Caco-2 (cell line): ENCODE measurements around the gene NCR1. TPM values are rescaled to one million over a fixed set of nuclear protein-coding genes. Genes with fewer than 3 reads are reported as not detected.

Experiments
- BruUV-seq: library from RNA; stranded (reverse); fragments of 400-500 nt; replicated peaks from 2 replicates; lab custom pipeline; 2021; lab: Mats Ljungman, UMichigan
- CTCF ChIA-PET: fragments of 300-600 bp; sonication (Branson Sonifier 250); formaldehyde crosslinking; loops from one replicate; lab custom pipeline; 2022; ENCODE audit warnings: antibody characterized with exemption; lab: Charles Lee
- POLR2A ChIA-PET: fragments of 300-600 bp; sonication (Branson Sonifier 250); formaldehyde crosslinking; loops from one replicate; lab custom pipeline; 2022; ENCODE audit warnings: antibody characterized with exemption; lab: Charles Lee
- DNase-seq, 2 experiments: peaks; one replicate each; pipeline versions ENCODE4 v3.0.0 to v3.0.0-alpha.2; 2020 to 2022
- H3K27me3 ChIP-seq: replicated peaks from 2 replicates; pipeline ENCODE4 v1.6.0; 2011; ENCODE audit warnings: low read length; ENCODE audit not compliant: control insufficient read depth, insufficient read depth
- H3K36me3 ChIP-seq: 2 replicates; pipeline ENCODE4 v1.5.1; 2011; ENCODE audit warnings: low read length; ENCODE audit not compliant: control insufficient read depth, insufficient read depth
- H3K4me1 ChIP-seq: fragments of 250-450 bp; sonication (Bioruptor Pico); 2 replicates; pipeline ENCODE4 v1.5.1; 2020; ENCODE audit warnings: mild to moderate bottlenecking
- H3K4me3 ChIP-seq: 2 replicates; pipeline ENCODE4 v1.5.1; 2011; ENCODE audit warnings: low read depth, mild to moderate bottlenecking, control low read depth, low read length
- H3K9me3 ChIP-seq: fragments of 250-450 bp; sonication (Bioruptor Pico); 2 replicates; pipeline ENCODE4 v1.5.1; 2020; ENCODE audit warnings: mild to moderate bottlenecking, moderate library complexity
- H3K27ac Mint-ChIP-seq: one replicate; pipeline ENCODE4 v1.8.0; 2022; ENCODE audit warnings: mixed read lengths; ENCODE audit not compliant: unreplicated experiment
- H3K27me3 Mint-ChIP-seq: one replicate; pipeline ENCODE4 v1.8.0; 2022; ENCODE audit warnings: mixed read lengths; ENCODE audit not compliant: insufficient read depth, unreplicated experiment
- H3K36me3 Mint-ChIP-seq: one replicate; pipeline ENCODE4 v1.8.0; 2022; ENCODE audit warnings: mild to moderate bottlenecking, mixed read lengths; ENCODE audit not compliant: insufficient read depth, unreplicated experiment
- H3K4me1 Mint-ChIP-seq: one replicate; pipeline ENCODE4 v1.8.0; 2022; ENCODE audit warnings: low read depth, mixed read lengths; ENCODE audit not compliant: unreplicated experiment
- H3K4me3 Mint-ChIP-seq: one replicate; pipeline ENCODE4 v1.8.0; 2022; ENCODE audit warnings: mild to moderate bottlenecking, moderate library complexity, mixed read lengths; ENCODE audit not compliant: unreplicated experiment
- H3K9me3 Mint-ChIP-seq: one replicate; pipeline ENCODE4 v1.8.0; 2022; ENCODE audit warnings: mixed read lengths; ENCODE audit not compliant: unreplicated experiment
- intact Hi-C: fragments of 100-400 bp; cut with micrococcal nuclease; formaldehyde crosslinking; loops from one replicate; pipeline ENCODE4 v1.10.0; 2022; ENCODE audit not compliant: unreplicated experiment
- total RNA-seq: library from RNA; stranded (reverse); gene quantifications from 2 replicates; pipeline ENCODE4 v1.2.3, GENCODE V29; 2022
- TF ChIP-seq, protein P1 (sequence below), 2 experiments: fragments of 200-600 bp in 1 of 2; IDR thresholded peaks; 1 replicate in 1 of 2; 2 replicates in 1 of 2; pipeline versions ENCODE4 v1.5.1 to v1.8.0; 2011 to 2022; ENCODE audit warnings: antibody characterized with exemption in 1 of 2, control low read depth in 1 of 2, inconsistent platforms in 1 of 2, low read depth in 1 of 2, low read length in 1 of 2, mild to moderate bottlenecking in 1 of 2, moderate library complexity in 1 of 2; ENCODE audit not compliant: insufficient read depth in 1 of 2, severe bottlenecking in 1 of 2, unreplicated experiment in 1 of 2

The NCR1 gene
- total RNA-seq, 1 experiment from 2014 or later = 0.91 TPM

DNA sequence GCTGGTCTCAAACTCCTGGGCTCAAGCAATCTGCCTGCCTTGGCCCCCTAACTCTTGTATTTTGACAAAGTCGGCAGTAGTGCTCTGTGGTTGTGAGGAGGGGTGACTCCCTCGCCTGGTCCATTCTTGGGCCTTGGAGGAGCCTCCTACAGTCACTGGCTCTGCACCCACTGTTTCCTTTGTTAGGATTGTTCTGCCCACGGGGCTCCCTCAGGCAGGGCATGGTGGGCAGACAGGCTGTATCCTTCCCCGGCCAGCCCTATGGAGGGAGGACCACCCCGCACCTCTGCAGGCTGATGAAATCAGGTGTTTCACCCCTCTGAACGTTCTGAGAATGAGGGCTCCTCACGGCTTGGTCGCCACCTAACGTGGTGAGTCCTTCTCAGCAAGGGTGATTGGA lies 22.7 kb upstream of the NCR1 start:
- H3K4me1 ChIP-seq = no peaks in the 10 kb centered on the region
- H3K36me3 ChIP-seq = no peaks in the 10 kb centered on the region
- Mint-ChIP-seq H3K27me3 (peaks cover 14% of the 10 kb centered on the region), H3K27ac (no peak overlapping the region), H3K9me3 (no peaks in the 10 kb centered on the region), H3K4me3 (no peak overlapping the region), H3K36me3 (no peaks in the 10 kb centered on the region), H3K4me1 (no peaks in the 10 kb centered on the region)
- no peak overlapping the region for H3K4me3 ChIP-seq
- no TSS peak for BruUV-seq
- ChIA-PET CTCF (no interaction called here), POLR2A (no interaction called here)
- DNase-seq = no peak
- TF ChIP-seq, protein P1, sequence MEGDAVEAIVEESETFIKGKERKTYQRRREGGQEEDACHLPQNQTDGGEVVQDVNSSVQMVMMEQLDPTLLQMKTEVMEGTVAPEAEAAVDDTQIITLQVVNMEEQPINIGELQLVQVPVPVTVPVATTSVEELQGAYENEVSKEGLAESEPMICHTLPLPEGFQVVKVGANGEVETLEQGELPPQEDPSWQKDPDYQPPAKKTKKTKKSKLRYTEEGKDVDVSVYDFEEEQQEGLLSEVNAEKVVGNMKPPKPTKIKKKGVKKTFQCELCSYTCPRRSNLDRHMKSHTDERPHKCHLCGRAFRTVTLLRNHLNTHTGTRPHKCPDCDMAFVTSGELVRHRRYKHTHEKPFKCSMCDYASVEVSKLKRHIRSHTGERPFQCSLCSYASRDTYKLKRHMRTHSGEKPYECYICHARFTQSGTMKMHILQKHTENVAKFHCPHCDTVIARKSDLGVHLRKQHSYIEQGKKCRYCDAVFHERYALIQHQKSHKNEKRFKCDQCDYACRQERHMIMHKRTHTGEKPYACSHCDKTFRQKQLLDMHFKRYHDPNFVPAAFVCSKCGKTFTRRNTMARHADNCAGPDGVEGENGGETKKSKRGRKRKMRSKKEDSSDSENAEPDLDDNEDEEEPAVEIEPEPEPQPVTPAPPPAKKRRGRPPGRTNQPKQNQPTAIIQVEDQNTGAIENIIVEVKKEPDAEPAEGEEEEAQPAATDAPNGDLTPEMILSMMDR (IDR thresholded peaks at IDR 0.05; ENCODE audit: insufficient read depth in 1 of 2, low read depth in 1 of 2, low read length in 1 of 2, severe bottlenecking in 1 of 2, unreplicated experiment in 1 of 2) = no peak
- H3K9me3 ChIP-seq = no peaks in the 10 kb centered on the region
- no peaks in the 10 kb centered on the region for H3K27me3 ChIP-seq
- intact Hi-C loops = no loop called here

DNA sequence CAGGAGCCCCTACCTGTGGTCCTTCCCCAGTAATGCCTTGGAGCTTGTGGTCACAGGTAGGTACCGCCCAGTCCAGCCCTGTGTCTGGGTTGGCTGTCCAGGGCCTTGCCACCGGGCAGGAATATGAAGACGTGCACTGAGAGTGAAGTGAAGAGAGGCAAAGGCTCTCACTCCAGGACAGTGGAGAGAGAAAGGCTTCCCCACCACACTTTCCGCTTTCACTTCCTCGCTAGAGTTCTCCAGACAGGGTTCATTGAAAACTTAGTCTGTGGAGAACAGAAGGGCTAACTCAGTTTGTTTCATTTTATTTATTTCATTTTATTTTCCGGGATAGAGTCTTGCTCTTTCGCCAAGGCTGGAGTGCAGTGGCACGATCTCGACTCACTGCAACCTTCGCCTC lies 17.7 kb upstream of the NCR1 start:
- CTCF ChIA-PET = no interaction called here
- H3K36me3 ChIP-seq = no peaks in the 10 kb centered on the region
- peaks cover 2% of the 10 kb centered on the region for H3K36me3 Mint-ChIP-seq
- no peak overlapping the region for H3K27ac Mint-ChIP-seq
- H3K4me3 ChIP-seq = no peak overlapping the region
- POLR2A ChIA-PET = no interaction called here
- no peaks in the 10 kb centered on the region for H3K27me3 Mint-ChIP-seq
- DNase-seq = no peak
- peaks cover 9% of the 10 kb centered on the region for H3K9me3 Mint-ChIP-seq
- no peaks in the 10 kb centered on the region for H3K9me3 ChIP-seq
- TF ChIP-seq, protein P1 (IDR thresholded peaks at IDR 0.05; ENCODE audit: insufficient read depth in 1 of 2, low read depth in 1 of 2, low read length in 1 of 2, severe bottlenecking in 1 of 2, unreplicated experiment in 1 of 2) = no peak
- no peak overlapping the region for H3K4me3 Mint-ChIP-seq
- no peaks in the 10 kb centered on the region for H3K27me3 ChIP-seq
- no peaks in the 10 kb centered on the region for H3K4me1 Mint-ChIP-seq
- peaks cover 8% of the 10 kb centered on the region for H3K4me1 ChIP-seq
- no TSS peak for BruUV-seq
- intact Hi-C loops = no loop called here

DNA sequence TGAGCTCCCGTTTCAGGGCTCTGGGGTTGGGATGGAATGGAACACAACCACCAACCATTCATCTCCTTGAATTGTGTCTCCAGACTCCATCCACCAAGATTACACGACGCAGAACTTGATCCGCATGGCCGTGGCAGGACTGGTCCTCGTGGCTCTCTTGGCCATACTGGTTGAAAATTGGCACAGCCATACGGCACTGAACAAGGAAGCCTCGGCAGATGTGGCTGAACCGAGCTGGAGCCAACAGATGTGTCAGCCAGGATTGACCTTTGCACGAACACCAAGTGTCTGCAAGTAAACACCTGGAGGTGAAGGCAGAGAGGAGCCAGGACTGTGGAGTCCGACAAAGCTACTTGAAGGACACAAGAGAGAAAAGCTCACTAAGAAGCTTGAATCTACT lies 16.4 kb upstream of the NCR1 start:
- POLR2A ChIA-PET = no interaction called here

More for the DNA sequence above, 16.4 kb upstream of the NCR1 start:
- Histone ChIP-seq H3K4me3 (no peak overlapping the region), H3K4me1 (peaks cover 19% of the 10 kb centered on the region), H3K36me3 (no peaks in the 10 kb centered on the region), H3K27me3 (no peaks in the 10 kb centered on the region), H3K9me3 (peaks cover 9% of the 10 kb centered on the region)
- Mint-ChIP-seq H3K36me3 (peaks cover 8% of the 10 kb centered on the region), H3K27me3 (no peaks in the 10 kb centered on the region), H3K4me1 (peaks cover under 1% of the 10 kb centered on the region), H3K27ac (no peak overlapping the region), H3K4me3 (no peak overlapping the region), H3K9me3 (peaks cover 9% of the 10 kb centered on the region)
- intact Hi-C loops = no loop called here
- TF ChIP-seq, protein P1 (IDR thresholded peaks at IDR 0.05; ENCODE audit: insufficient read depth in 1 of 2, low read depth in 1 of 2, low read length in 1 of 2, severe bottlenecking in 1 of 2, unreplicated experiment in 1 of 2) = no peak
- DNase-seq = no peak
- CTCF ChIA-PET = interaction anchor here (0.7 kb wide), 2 partner anchors 37 to 636 kb away, joined by 6 to 7 read pairs; no protein-coding TSS in a partner anchor
- BruUV-seq = no TSS peak
